ENCODE measurements around the gene EFHC1.

The EFHC1 gene

DNA sequence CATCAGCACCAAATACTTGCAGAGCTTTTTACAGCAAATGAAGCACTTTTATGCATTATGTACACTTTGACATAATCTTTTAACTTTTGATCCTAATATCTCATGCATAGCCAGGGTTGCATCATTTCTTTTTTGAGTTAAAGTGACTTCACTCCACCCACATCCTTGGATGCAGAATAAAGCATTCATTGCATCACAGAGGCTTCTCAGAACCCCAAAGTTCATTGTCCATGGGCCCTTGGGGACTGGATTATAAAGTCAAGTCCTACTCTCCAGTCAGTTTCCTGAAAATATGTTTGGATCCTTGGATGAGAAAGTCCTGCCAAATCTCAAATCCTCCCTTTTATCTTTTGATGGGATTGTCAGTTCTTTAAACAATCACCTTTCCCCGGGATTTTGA lies 10.6 kb upstream of the EFHC1 start:
- no peaks in the 10 kb centered on the region for H3K4me1 ChIP-seq (ENCODE audit: control insufficient read depth in 1 of 2, insufficient read depth in 1 of 2, low read depth in 1 of 2, low read length in 1 of 2)
- peaks cover 9% of the 10 kb centered on the region for H3K27me3 ChIP-seq
- peaks cover 14% of the 10 kb centered on the region for H3K36me3 ChIP-seq
- no peak overlapping the region for H3K27ac ChIP-seq
- TF ChIP-seq CTCF (IDR thresholded peaks at IDR 0.05), result no peak
- no peaks in the 10 kb centered on the region for H3K9me3 ChIP-seq
- no peak overlapping the region for H3K4me3 ChIP-seq (ENCODE audit: low read depth in 1 of 2, low read length in 1 of 2)

- TF ChIP-seq CTCF (IDR thresholded peaks at IDR 0.05), result no peak
- Histone ChIP-seq H3K9me3 (no peaks in the 10 kb centered on the region), H3K27me3 (peaks cover 13% of the 10 kb centered on the region), H3K4me3 (ENCODE audit: low read depth in 1 of 2, low read length in 1 of 2) (no peak overlapping the region), H3K27ac (no peak overlapping the region), H3K4me1 (ENCODE audit: control insufficient read depth in 1 of 2, insufficient read depth in 1 of 2, low read depth in 1 of 2, low read length in 1 of 2) (no peaks in the 10 kb centered on the region), H3K36me3 (peaks cover 5% of the 10 kb centered on the region)
Measured at GRCh38 chr6:52410979-52411378, 9.2 kb upstream of the EFHC1 start.

DNA sequence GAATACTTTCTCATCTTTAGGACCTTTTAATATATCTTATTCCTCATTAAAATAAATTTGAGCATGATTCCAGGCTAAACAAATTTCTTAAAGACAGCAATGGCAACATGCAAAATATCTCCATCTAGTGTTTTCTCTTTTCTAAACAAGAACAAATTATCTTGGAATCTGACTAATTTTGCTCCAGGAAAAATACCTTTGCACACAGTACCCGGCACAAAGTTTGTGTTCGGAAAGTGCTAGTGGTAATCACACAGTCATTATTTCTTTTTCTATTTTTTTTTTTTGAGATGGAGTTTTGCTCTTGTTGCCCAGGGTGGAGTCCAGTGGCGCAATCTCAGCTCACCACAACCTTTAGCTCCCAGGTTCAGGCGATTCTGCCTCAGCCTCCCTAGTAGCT lies 8.2 kb upstream of the EFHC1 start:
- peaks cover 5% of the 10 kb centered on the region for H3K36me3 ChIP-seq
- no peak overlapping the region for H3K4me3 ChIP-seq (ENCODE audit: low read depth in 1 of 2, low read length in 1 of 2)
- no peak overlapping the region for H3K27ac ChIP-seq
- TF ChIP-seq CTCF (IDR thresholded peaks at IDR 0.05), result no peak
- no peaks in the 10 kb centered on the region for H3K4me1 ChIP-seq (ENCODE audit: control insufficient read depth in 1 of 2, insufficient read depth in 1 of 2, low read depth in 1 of 2, low read length in 1 of 2)
- H3K9me3 ChIP-seq, result no peaks in the 10 kb centered on the region
- peaks cover 13% of the 10 kb centered on the region for H3K27me3 ChIP-seq

GRCh38 chr6:52415333-52415732 lies 4.8 kb upstream of the EFHC1 start:
- Histone ChIP-seq H3K9me3 (no peaks in the 10 kb centered on the region), H3K4me1 (ENCODE audit: control insufficient read depth in 1 of 2, insufficient read depth in 1 of 2, low read depth in 1 of 2, low read length in 1 of 2) (peaks cover 8 to 9% of the 10 kb centered on the region in 2 experiments), H3K4me3 (ENCODE audit: low read depth in 1 of 2, low read length in 1 of 2) (no peak overlapping the region), H3K27me3 (peaks cover 13% of the 10 kb centered on the region), H3K27ac (no peak overlapping the region), H3K36me3 (no peaks in the 10 kb centered on the region)
- no peak for TF ChIP-seq CTCF (IDR thresholded peaks at IDR 0.05)

DNA sequence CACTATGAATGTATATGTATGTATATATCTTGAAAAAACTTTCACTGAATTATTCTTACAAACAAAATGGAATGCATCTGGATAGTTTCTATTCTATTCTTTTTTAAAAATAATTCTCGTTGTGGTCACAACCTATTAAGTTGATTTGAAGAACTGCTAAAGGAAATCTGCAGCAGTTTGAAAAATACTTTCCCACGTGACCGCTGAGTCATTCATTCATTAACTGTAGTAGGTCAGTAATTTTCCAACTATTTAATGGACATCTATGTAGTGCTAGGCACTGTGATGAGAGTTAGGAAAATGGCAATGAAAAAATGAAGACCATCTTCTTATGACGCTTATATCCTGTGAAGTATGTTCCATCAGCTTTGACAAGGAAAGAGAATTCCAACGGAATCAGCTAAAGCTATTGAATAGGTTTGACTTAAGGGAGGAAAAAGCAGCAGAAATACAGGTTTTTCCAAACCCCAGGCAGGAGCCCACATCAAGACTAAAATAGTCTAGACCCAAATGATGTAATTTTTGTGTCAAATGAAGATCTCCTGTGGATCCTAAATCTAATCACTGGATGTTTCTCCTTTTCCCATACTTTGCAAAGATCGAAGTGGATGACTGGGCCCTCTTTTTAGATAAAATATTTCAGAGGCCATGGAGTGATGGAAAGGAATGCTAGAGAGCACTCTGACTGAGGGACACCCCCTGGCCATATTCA lies 4.1 kb upstream of the EFHC1 start:
- Histone ChIP-seq H3K36me3 (no peaks in the 10 kb centered on the region), H3K4me3 (ENCODE audit: low read depth in 1 of 2, low read length in 1 of 2) (no peak overlapping the region), H3K4me1 (ENCODE audit: control insufficient read depth in 1 of 2, insufficient read depth in 1 of 2, low read depth in 1 of 2, low read length in 1 of 2) (peaks cover 14 to 16% of the 10 kb centered on the region in 2 experiments), H3K27me3 (peaks cover 13% of the 10 kb centered on the region), H3K9me3 (no peaks in the 10 kb centered on the region), H3K27ac (no peak overlapping the region)
- TF ChIP-seq CTCF (IDR thresholded peaks at IDR 0.05), result no peak
